HFF-Myc (cell line): Measurements from ENCODE around the gene EGR4.

ENCODE experiments used
- DNase-seq: peaks from one replicate; pipeline ENCODE4 v3.0.0-alpha.2; 2011; ENCODE audit warnings: low read depth; ENCODE audit errors: extremely low read depth
- H3K4me3 ChIP-seq: replicated peaks from 2 replicates; pipeline ENCODE4 v1.5.1; 2011; ENCODE audit warnings: low read depth, mild to moderate bottlenecking, control low read depth, low read length
- TF ChIP-seq, protein P1 (sequence below): IDR thresholded peaks from 2 replicates; pipeline ENCODE4 v1.5.1; 2012; ENCODE audit warnings: mild to moderate bottlenecking, low read depth, low read length, control low read depth; ENCODE audit errors: missing control alignments

The EGR4 gene

DNA sequence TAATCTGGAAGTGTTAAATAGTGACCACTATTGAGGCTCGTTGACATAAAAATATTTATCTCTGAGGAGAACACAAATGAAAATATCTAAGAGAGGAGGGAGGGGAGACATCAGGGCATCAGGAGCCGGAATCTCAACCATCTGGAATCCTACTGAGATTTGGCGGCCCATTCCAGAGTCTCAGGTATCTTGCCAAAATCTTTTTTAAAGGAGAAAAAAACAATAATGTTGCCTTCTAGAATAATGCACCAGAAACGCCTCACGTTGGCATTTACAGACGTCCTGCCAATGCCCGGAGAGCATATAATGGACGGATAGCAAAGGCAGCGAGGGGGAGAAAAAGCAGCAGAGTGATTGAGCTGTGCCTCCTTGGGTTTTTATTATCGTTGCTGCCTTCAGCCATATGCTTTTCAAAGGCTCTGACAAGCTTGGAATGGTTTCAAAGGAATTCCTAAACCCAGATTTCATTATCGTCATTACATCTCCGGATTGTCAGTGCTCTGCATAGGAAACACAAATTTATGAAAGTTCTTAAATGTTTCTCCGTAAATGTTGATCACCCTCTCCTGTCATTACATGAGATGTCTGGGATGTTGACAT lies 30.9 kb upstream of the EGR4 start:
- DNase-seq, result no peak
- TF ChIP-seq, protein P1, sequence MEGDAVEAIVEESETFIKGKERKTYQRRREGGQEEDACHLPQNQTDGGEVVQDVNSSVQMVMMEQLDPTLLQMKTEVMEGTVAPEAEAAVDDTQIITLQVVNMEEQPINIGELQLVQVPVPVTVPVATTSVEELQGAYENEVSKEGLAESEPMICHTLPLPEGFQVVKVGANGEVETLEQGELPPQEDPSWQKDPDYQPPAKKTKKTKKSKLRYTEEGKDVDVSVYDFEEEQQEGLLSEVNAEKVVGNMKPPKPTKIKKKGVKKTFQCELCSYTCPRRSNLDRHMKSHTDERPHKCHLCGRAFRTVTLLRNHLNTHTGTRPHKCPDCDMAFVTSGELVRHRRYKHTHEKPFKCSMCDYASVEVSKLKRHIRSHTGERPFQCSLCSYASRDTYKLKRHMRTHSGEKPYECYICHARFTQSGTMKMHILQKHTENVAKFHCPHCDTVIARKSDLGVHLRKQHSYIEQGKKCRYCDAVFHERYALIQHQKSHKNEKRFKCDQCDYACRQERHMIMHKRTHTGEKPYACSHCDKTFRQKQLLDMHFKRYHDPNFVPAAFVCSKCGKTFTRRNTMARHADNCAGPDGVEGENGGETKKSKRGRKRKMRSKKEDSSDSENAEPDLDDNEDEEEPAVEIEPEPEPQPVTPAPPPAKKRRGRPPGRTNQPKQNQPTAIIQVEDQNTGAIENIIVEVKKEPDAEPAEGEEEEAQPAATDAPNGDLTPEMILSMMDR, result no peak
- no peak overlapping the region for H3K4me3 ChIP-seq

GRCh38 chr2:73323551-73323950 lies 30.2 kb upstream of the EGR4 start:
- TF ChIP-seq, protein P1, result no peak
- DNase-seq, result no peak
- no peak overlapping the region for H3K4me3 ChIP-seq

- no peak for DNase-seq
- H3K4me3 ChIP-seq, result no peak overlapping the region
- TF ChIP-seq, protein P1, result no peak
Measured at GRCh38 chr2:73314441-73314840, 21.1 kb upstream of the EGR4 start.

DNA sequence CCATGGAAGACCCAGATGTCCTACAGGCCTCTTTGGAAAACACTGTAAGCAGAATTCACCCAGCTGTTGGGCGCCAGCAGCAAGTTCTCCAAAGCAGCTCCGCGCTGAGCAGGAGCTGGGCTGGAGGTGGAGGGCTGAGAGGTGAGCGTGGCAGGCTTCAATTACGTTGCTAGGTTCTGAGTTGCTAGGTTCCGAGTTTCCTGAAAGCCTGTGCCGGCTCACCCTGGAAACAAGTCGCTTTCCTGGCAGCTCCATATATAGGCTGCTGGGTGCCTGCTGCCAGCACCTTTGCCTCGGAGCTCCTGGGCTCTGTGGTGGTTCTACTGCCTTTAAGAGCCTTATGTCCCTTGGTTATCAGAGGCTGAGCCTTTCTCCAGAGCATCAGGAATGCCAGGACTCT lies 14.4 kb upstream of the EGR4 start:
- DNase-seq, result no peak

DNA sequence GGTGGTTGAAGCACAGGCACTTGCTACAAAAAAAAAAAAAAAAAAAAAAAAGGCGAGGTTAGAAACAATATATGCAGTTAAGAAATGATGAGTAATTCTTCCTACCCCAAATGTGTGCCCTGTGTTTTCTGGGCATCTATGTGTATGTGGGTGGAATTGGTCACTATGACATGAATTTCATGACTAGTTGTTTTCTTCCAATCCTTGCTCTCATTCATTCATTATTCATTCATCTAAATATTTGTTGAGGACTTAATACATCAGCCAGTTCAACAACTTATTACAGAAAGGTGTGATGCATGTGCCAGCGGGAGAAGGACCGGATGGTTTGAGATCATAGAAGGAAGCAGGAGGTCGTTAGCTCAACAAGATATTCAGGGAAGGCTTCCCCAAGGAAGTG lies 8.3 kb upstream of the EGR4 start:
- no peak overlapping the region for H3K4me3 ChIP-seq
- TF ChIP-seq, protein P1, result no peak
- DNase-seq, result no peak

More for the DNA sequence above, 14.4 kb upstream of the EGR4 start:
- H3K4me3 ChIP-seq, result no peak overlapping the region
- TF ChIP-seq, protein P1, result no peak

- TF ChIP-seq, protein P1, result no peak
Measured at GRCh38 chr2:73300926-73301325, 7.6 kb upstream of the EGR4 start.

DNA sequence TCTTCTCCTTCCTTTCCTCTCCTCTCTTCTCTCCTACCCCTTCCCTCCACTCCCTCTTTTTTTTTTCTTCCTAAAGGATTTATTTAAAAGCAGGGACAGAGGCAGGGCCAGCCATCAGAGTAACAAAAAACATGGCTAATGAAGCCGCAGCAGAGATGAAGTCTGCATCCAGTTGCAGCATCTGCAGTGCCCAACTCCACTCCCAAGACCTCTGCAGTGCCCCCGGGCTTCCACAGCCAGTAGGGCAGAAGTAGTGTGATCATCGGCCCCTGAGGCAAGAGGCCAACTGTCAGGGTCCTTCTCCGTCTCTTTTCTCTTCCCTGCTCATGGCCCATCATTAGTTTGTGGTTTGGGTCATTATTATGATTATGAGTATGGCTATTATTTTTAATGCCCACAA lies 4.2 kb upstream of the EGR4 start:
- no peak overlapping the region for H3K4me3 ChIP-seq
- TF ChIP-seq, protein P1, result no peak
- no peak for DNase-seq

More at GRCh38 chr2:73300926-73301325, 7.6 kb upstream of the EGR4 start:
- no peak overlapping the region for H3K4me3 ChIP-seq
- DNase-seq, result no peak
